Measurements from ENCODE around the gene HOXA11. TPM values are rescaled to one million over a fixed set of nuclear protein-coding genes. Genes with fewer than 3 reads are reported as not detected.
A peak's percentile ranks its signal among the peaks of the same experiment; 100 is the strongest.

HOXA11 gene
- total RNA-seq, 4 donors from 2014 or later, result 5.1 to 7.9 (median 6.4) TPM

DNA sequence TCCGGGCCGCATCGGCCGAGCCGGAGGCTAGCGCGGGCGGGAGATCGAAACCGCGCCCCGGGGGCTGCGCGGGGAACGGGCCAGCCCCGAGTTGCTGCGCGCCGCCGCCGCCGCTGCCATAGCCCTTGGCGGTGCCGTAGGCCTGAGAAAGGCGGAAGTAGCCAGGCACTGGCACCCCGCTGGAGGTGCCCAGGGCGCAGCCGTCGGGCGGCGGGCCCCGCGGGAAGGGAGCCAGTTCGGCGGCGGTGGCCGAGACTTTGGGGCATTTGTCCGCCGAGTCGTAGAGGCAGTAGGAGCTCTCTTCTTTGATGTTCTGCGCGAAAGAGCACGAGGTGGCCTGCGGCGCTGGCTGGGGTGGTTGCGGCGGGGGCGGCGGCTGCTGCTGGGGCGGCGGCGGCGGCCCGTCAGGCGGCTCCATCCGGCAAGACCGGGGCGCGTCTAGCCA, 11.5 kb downstream of the HOXA11 start:
- intact Hi-C loops (cut with DNase I; ENCODE audit: low total_unique reads), result loop anchor here (10.0 kb wide), 1 partner anchor 1499 kb away; no protein-coding TSS in a partner anchor
- in situ Hi-C loops (cut with MboI; ENCODE audit: low sequenced_read_pairs in 4 of 4), result loop anchor here in 2 of 4 donors (10.0 to 25.0 kb wide), 2 partner anchors 961 to 1319 kb away; partner anchors contain the start of genes CBX3 (in 1 of the 2) and HNRNPA2B1 (in 1 of the 2)
- H3K27me3 ChIP-seq, result no peaks in the 10 kb centered on the region
- no peak for TF ChIP-seq POLR2A (IDR thresholded peaks at IDR 0.05)
- no peak for TF ChIP-seq CTCF (IDR thresholded peaks at IDR 0.05 in 4 of 5, conservative IDR thresholded peaks at IDR 0.05 in 1 of 5)
- peak; percentile 13 to 21 for ATAC-seq
- peak overlapping the region; percentile 90 to 99 (median 95) for H3K27ac ChIP-seq
- peak overlapping the region; percentile 62 to 88 (median 77) for H3K4me3 ChIP-seq
- DNase-seq, result peak; percentile 5 to 50
- peaks cover 21 to 56% of the 10 kb centered on the region in 2 donors for H3K4me1 ChIP-seq
- H3K9me3 ChIP-seq, result no peaks in the 10 kb centered on the region
- H3K36me3 ChIP-seq, result no peaks in the 10 kb centered on the region

- H3K27ac ChIP-seq, result peak overlapping the region; percentile 90 to 99 (median 95)
Measured at GRCh38 chr7:27172823-27173510, 12.1 kb downstream of the HOXA11 start.

DNA sequence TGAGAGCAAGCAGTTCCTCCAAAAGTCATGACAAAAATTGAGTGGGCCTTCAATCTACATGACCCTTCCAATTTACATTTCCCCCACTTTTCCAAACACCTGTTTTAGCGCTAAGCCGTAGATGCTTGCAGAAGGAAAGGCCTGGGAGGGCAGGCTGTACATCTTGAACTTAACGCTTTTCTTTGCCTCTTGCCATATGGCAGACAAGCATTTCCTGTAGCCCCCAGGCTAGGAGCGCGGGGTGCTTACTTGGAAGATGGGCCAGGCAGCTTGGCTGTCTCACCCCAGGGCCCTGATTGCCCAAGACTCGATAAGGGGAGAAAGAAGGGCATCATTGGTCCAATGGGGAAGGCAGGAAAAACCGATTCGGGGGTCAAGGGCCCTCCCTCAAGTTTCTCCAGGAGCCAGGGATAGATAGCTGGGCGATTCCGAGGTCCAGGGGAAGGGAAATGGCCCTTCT, 12.7 kb downstream of the HOXA11 start:
- H3K27me3 ChIP-seq, result no peaks in the 10 kb centered on the region

More at GRCh38 chr7:27172823-27173510, 12.1 kb downstream of the HOXA11 start:
- H3K36me3 ChIP-seq, result no peaks in the 10 kb centered on the region
- H3K4me3 ChIP-seq, result peak overlapping the region; percentile 62 to 88 (median 77)
- H3K4me1 ChIP-seq, result peaks cover 16 to 53% of the 10 kb centered on the region in 2 donors
- H3K27me3 ChIP-seq, result no peaks in the 10 kb centered on the region
- peak; percentile 40 to 73 for DNase-seq
- in situ Hi-C loops (cut with MboI; ENCODE audit: low sequenced_read_pairs in 4 of 4), result loop anchor here in 2 of 4 donors (10.0 to 25.0 kb wide), 2 partner anchors 961 to 1318 kb away; partner anchors contain the start of genes CBX3 (in 1 of the 2) and HNRNPA2B1 (in 1 of the 2)
- TF ChIP-seq CTCF (IDR thresholded peaks at IDR 0.05 in 4 of 5, conservative IDR thresholded peaks at IDR 0.05 in 1 of 5) (no peak), POLR2A (IDR thresholded peaks at IDR 0.05) (peak; percentile 24)
- no peaks in the 10 kb centered on the region for H3K9me3 ChIP-seq
- peak in 1 of 2 donors; percentile 7 for ATAC-seq
- intact Hi-C loops (cut with DNase I; ENCODE audit: low total_unique reads), result loop anchor here (10.0 kb wide), 1 partner anchor 1498 kb away; no protein-coding TSS in a partner anchor

More for the DNA sequence above, 12.7 kb downstream of the HOXA11 start:
- DNase-seq (peak; percentile 1 to 33), ATAC-seq (no peak)
- Histone ChIP-seq H3K9me3 (no peaks in the 10 kb centered on the region), H3K36me3 (no peaks in the 10 kb centered on the region), H3K4me1 (peaks cover 12 to 53% of the 10 kb centered on the region in 2 donors), H3K27ac (peak overlapping the region; percentile 90 to 99 (median 95)), H3K4me3 (peak overlapping the region; percentile 62 to 88 (median 77))
- in situ Hi-C loops (cut with MboI; ENCODE audit: low sequenced_read_pairs in 4 of 4) (loop anchor here in 2 of 4 donors (10.0 to 25.0 kb wide), 2 partner anchors 960 to 1318 kb away; partner anchors contain the start of genes CBX3 (in 1 of the 2) and HNRNPA2B1 (in 1 of the 2)), intact Hi-C loops (cut with DNase I; ENCODE audit: low total_unique reads) (loop anchor here (10.0 kb wide), 1 partner anchor 1498 kb away; no protein-coding TSS in a partner anchor)
- TF ChIP-seq CTCF (IDR thresholded peaks at IDR 0.05 in 4 of 5, conservative IDR thresholded peaks at IDR 0.05 in 1 of 5), result no peak
- no peak for TF ChIP-seq POLR2A (IDR thresholded peaks at IDR 0.05)

Measured in gastrocnemius medialis (tissue), 4 donors.